ENCODE results near the gene MCTS1. TPM values are rescaled to one million over a fixed set of nuclear protein-coding genes. Genes with fewer than 3 reads are reported as not detected.
"Not testable (repeated sequence)": the region's sequence is repeated elsewhere in the genome, so short reads cannot be mapped to it uniquely, and the experiment has no call there.

Gene MCTS1
- total and polyA plus RNA-seq, 4 donors = 12.1 to 56.1 (median 25.1) TPM

GRCh38 chrX:120647127-120647526 is 43.2 kb downstream of the MCTS1 start:
- TF ChIP-seq, protein P1, sequence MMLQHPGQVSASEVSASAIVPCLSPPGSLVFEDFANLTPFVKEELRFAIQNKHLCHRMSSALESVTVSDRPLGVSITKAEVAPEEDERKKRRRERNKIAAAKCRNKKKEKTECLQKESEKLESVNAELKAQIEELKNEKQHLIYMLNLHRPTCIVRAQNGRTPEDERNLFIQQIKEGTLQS (IDR thresholded peaks at IDR 0.05) = no peak
- TF ChIP-seq, protein P2, sequence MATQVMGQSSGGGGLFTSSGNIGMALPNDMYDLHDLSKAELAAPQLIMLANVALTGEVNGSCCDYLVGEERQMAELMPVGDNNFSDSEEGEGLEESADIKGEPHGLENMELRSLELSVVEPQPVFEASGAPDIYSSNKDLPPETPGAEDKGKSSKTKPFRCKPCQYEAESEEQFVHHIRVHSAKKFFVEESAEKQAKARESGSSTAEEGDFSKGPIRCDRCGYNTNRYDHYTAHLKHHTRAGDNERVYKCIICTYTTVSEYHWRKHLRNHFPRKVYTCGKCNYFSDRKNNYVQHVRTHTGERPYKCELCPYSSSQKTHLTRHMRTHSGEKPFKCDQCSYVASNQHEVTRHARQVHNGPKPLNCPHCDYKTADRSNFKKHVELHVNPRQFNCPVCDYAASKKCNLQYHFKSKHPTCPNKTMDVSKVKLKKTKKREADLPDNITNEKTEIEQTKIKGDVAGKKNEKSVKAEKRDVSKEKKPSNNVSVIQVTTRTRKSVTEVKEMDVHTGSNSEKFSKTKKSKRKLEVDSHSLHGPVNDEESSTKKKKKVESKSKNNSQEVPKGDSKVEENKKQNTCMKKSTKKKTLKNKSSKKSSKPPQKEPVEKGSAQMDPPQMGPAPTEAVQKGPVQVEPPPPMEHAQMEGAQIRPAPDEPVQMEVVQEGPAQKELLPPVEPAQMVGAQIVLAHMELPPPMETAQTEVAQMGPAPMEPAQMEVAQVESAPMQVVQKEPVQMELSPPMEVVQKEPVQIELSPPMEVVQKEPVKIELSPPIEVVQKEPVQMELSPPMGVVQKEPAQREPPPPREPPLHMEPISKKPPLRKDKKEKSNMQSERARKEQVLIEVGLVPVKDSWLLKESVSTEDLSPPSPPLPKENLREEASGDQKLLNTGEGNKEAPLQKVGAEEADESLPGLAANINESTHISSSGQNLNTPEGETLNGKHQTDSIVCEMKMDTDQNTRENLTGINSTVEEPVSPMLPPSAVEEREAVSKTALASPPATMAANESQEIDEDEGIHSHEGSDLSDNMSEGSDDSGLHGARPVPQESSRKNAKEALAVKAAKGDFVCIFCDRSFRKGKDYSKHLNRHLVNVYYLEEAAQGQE (IDR thresholded peaks at IDR 0.05) = no peak
- no peak for TF ChIP-seq CTCF (IDR thresholded peaks at IDR 0.05; ENCODE audit: low read depth, low read length, missing input control)
- TF ChIP-seq TAF1 (conservative IDR thresholded peaks at IDR 0.05) = no peak
- no peak for TF ChIP-seq RAD21 (IDR thresholded peaks at IDR 0.05)
- TF ChIP-seq SP1 (IDR thresholded peaks at IDR 0.05) = no peak
- TF ChIP-seq MAX (IDR thresholded peaks at IDR 0.05) = no peak
- TF ChIP-seq JUND (IDR thresholded peaks at IDR 0.05) = no peak
- DNase-seq (ENCODE audit: low spot score) = no peak
- WGBS = 81% methylated on average over 4 of the region's 4 CpGs

DNA sequence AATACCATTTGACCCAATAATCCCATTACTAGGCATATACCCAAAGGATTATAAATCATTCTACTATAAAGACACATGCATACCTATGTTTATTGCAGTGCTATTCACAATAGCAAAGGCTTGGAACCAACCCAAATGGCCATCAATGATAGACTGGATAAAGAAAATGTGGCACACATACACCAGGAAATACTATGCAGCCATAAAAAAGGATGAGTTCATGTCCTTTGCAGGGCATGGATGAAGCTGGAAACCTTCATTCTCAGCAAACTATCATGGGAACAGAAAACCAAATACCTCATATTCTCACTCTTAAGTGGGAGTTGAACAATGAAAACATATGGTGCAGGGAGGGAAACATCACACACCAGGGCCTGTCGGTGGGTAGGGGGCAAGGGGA is 48.4 kb downstream of the MCTS1 start:
- DNase-seq (ENCODE audit: low spot score); H3K9me3 ChIP-seq (ENCODE audit: control insufficient read depth in 4 of 4, low read length in 3 of 4); H3K4me3 ChIP-seq (ENCODE audit: low read depth in 1 of 3, low read length in 3 of 3); H3K4me1 ChIP-seq (ENCODE audit: control insufficient read depth in 4 of 4, insufficient read depth in 4 of 4, low read length in 3 of 4); H3K27ac ChIP-seq (ENCODE audit: low read depth in 1 of 2, low read length in 2 of 2); H3K27me3 ChIP-seq (ENCODE audit: control insufficient read depth in 4 of 4, insufficient read depth in 4 of 4, low read length in 3 of 4); H3K9ac ChIP-seq (ENCODE audit: low read depth in 1 of 2, low read length in 2 of 2); H3K36me3 ChIP-seq (ENCODE audit: control insufficient read depth in 4 of 4, insufficient read depth in 3 of 4, low read depth in 1 of 4, low read length in 3 of 4): not testable (repeated sequence)
- 100% methylated on average over 1 of the region's 1 CpG for WGBS

More at GRCh38 chrX:120647127-120647526, 43.2 kb downstream of the MCTS1 start:
- Histone ChIP-seq H3K27ac (ENCODE audit: low read depth in 1 of 2, low read length in 2 of 2) (no peak overlapping the region), H3K9me3 (ENCODE audit: control insufficient read depth in 4 of 4, low read length in 3 of 4) (no peaks in the 10 kb centered on the region), H3K4me1 (ENCODE audit: control insufficient read depth in 4 of 4, insufficient read depth in 4 of 4, low read length in 3 of 4) (no peaks in the 10 kb centered on the region), H3K36me3 (ENCODE audit: control insufficient read depth in 4 of 4, insufficient read depth in 3 of 4, low read depth in 1 of 4, low read length in 3 of 4) (no peaks in the 10 kb centered on the region), H3K27me3 (ENCODE audit: control insufficient read depth in 4 of 4, insufficient read depth in 4 of 4, low read length in 3 of 4) (peaks cover 0 to 3% (median 0%) of the 10 kb centered on the region in 4 donors), H3K9ac (ENCODE audit: low read depth in 1 of 2, low read length in 2 of 2) (no peak overlapping the region), H3K4me3 (ENCODE audit: low read depth in 1 of 3, low read length in 3 of 3) (no peak overlapping the region)

- DNase-seq (ENCODE audit: low spot score) = no peak
- Histone ChIP-seq H3K27ac (ENCODE audit: low read depth in 1 of 2, low read length in 2 of 2) (no peak overlapping the region), H3K9me3 (ENCODE audit: control insufficient read depth in 4 of 4, low read length in 3 of 4) (no peaks in the 10 kb centered on the region), H3K4me1 (ENCODE audit: control insufficient read depth in 4 of 4, insufficient read depth in 4 of 4, low read length in 3 of 4) (no peaks in the 10 kb centered on the region), H3K27me3 (ENCODE audit: control insufficient read depth in 4 of 4, insufficient read depth in 4 of 4, low read length in 3 of 4) (no peaks in the 10 kb centered on the region), H3K9ac (ENCODE audit: low read depth in 1 of 2, low read length in 2 of 2) (no peak overlapping the region), H3K4me3 (ENCODE audit: low read depth in 1 of 3, low read length in 3 of 3) (no peak overlapping the region), H3K36me3 (ENCODE audit: control insufficient read depth in 4 of 4, insufficient read depth in 3 of 4, low read depth in 1 of 4, low read length in 3 of 4) (no peaks in the 10 kb centered on the region)
- 79% methylated on average over 3 of the region's 3 CpGs for WGBS
- TF ChIP-seq EGR1 (IDR thresholded peaks at IDR 0.05; ENCODE audit: low read depth in 2 of 2) (no peak), RAD21 (IDR thresholded peaks at IDR 0.05) (no peak), FOXA2 (IDR thresholded peaks at IDR 0.05) (no peak), SP1 (IDR thresholded peaks at IDR 0.05) (no peak), MAX (IDR thresholded peaks at IDR 0.05) (no peak), JUND (IDR thresholded peaks at IDR 0.05) (no peak), HNF4A (conservative IDR thresholded peaks at IDR 0.05) (no peak), RXRA (IDR thresholded peaks at IDR 0.05) (no peak), YY1 (IDR thresholded peaks at IDR 0.05) (no peak), FOXA1 (IDR thresholded peaks at IDR 0.05) (no peak), ZBTB33 (IDR thresholded peaks at IDR 0.05) (no peak), TAF1 (conservative IDR thresholded peaks at IDR 0.05) (no peak)
- TF ChIP-seq, protein P1 (IDR thresholded peaks at IDR 0.05) = no peak
- TF ChIP-seq, protein P2 (IDR thresholded peaks at IDR 0.05) = no peak
These were observed 49.1 kb downstream of the MCTS1 start for GRCh38 chrX:120653000-120653399.
